OCI-LY7 (cell line): ENCODE measurements around the gene ZNF669. TPM values are rescaled to one million over a fixed set of nuclear protein-coding genes. Genes with fewer than 3 reads are reported as not detected.

ENCODE experiments used
- BruUV-seq: library from RNA; stranded (reverse); fragments of 400-500 nt; replicated peaks from 2 replicates; lab custom pipeline; 2021; lab: Mats Ljungman, UMichigan
- CTCF ChIA-PET: fragments of 300-600 bp; sonication (Branson Sonifier 250); formaldehyde crosslinking; loops from one replicate; lab custom pipeline; 2022; ENCODE audit warnings: antibody characterized with exemption; ENCODE audit not compliant: unreplicated experiment; lab: Charles Lee
- POLR2A ChIA-PET: fragments of 300-600 bp; sonication (Branson Sonifier 250); formaldehyde crosslinking; loops from one replicate; lab custom pipeline; 2022; ENCODE audit warnings: antibody characterized with exemption; lab: Charles Lee
- DNase-seq: peaks from one replicate; pipeline ENCODE4 v3.0.0-alpha.2; 2015; ENCODE audit warnings: low spot score
- H2AFZ ChIP-seq: fragments of 200-600 bp; sonication (generic), shearing (Covaris generic); 2 replicates; pipeline ENCODE4 v1.6.1; 2014; ENCODE audit warnings: mild to moderate bottlenecking, antibody characterized with exemption, low read length, moderate library complexity
- H3K27ac ChIP-seq: fragments of 200-600 bp; sonication (generic); 2 replicates; pipeline ENCODE4 v1.5.1; 2014; ENCODE audit warnings: mixed run types, low read depth, mild to moderate bottlenecking, moderate library complexity, low read length, inconsistent platforms; ENCODE audit not compliant: poor library complexity, severe bottlenecking
- H3K36me3 ChIP-seq: fragments of 200-600 bp; sonication (generic); 2 replicates; pipeline ENCODE4 v1.6.1; 2014; ENCODE audit warnings: mild to moderate bottlenecking, antibody characterized with exemption, low read length, moderate library complexity, mixed read lengths; ENCODE audit not compliant: insufficient read depth
- H3K4me1 ChIP-seq: fragments of 200-600 bp; sonication (generic); 2 replicates; pipeline ENCODE4 v1.5.1; 2014; ENCODE audit warnings: mild to moderate bottlenecking, low read length; ENCODE audit not compliant: insufficient read depth, poor library complexity, severe bottlenecking
- H3K4me2 ChIP-seq: fragments of 200-600 bp; sonication (generic); 2 replicates; pipeline ENCODE4 v1.6.1; 2014; ENCODE audit warnings: mild to moderate bottlenecking, low read length
- H3K4me3 ChIP-seq: fragments of 200-600 bp; sonication (generic); 2 replicates; pipeline ENCODE4 v1.5.1; 2014; ENCODE audit warnings: mild to moderate bottlenecking, low read depth, low read length; ENCODE audit not compliant: poor library complexity, severe bottlenecking
- H3K79me2 ChIP-seq: fragments of 200-600 bp; sonication (generic); 2 replicates; pipeline ENCODE4 v1.6.1; 2016; ENCODE audit warnings: low read depth, mild to moderate bottlenecking, low read length, moderate library complexity, mixed read lengths; ENCODE audit not compliant: insufficient read depth
- H3K9me2 ChIP-seq: fragments of 200-600 bp; sonication (generic); 2 replicates; pipeline ENCODE4 v1.6.1; 2016; ENCODE audit warnings: mild to moderate bottlenecking, low read length, mixed read lengths; ENCODE audit not compliant: insufficient read depth
- H3K9me3 ChIP-seq: fragments of 200-600 bp; sonication (generic); 2 replicates; pipeline ENCODE4 v1.6.1; 2014; ENCODE audit warnings: mild to moderate bottlenecking, mixed run types, low read length, mixed read lengths
- H4K20me1 ChIP-seq: fragments of 200-600 bp; sonication (generic); 2 replicates; pipeline ENCODE4 v1.6.1; 2014; ENCODE audit warnings: mild to moderate bottlenecking, antibody characterized with exemption, low read length, moderate library complexity, mixed read lengths; ENCODE audit not compliant: insufficient read depth
- EZH2phosphoT487 ChIP-seq: fragments of 200-600 bp; sonication (generic); IDR thresholded peaks from 2 replicates; pipeline ENCODE4 v1.6.1; 2018; ENCODE audit warnings: low read depth, borderline replicate concordance, mild to moderate bottlenecking, mixed run types, antibody characterized with exemption, low read length, moderate library complexity, mixed read lengths
- intact Hi-C: fragments of 100-400 bp; cut with micrococcal nuclease; formaldehyde crosslinking; loops from one replicate; pipeline ENCODE4 v1.10.0; 2022; ENCODE audit not compliant: unreplicated experiment
- total RNA-seq, 2 experiments: library from RNA; depleted of rRNA in 1 of 2; stranded (reverse); fragments of >200 nt in 1 of 2; shearing (Covaris generic) in 1 of 2; gene quantifications; 2 replicates each; pipeline ENCODE4 v1.2.3, GENCODE V29; 2014 to 2022
- TF ChIP-seq, protein P1 (sequence below): fragments of 200-600 bp; sonication (generic); conservative IDR thresholded peaks from 2 replicates; pipeline ENCODE4 v1.5.1; 2014; ENCODE audit warnings: mild to moderate bottlenecking, antibody characterized with exemption, low read length, moderate library complexity, mixed read lengths

ZNF669 gene
- total RNA-seq, 2 experiments from 2014 or later = 13.6 to 16.9 TPM

DNA sequence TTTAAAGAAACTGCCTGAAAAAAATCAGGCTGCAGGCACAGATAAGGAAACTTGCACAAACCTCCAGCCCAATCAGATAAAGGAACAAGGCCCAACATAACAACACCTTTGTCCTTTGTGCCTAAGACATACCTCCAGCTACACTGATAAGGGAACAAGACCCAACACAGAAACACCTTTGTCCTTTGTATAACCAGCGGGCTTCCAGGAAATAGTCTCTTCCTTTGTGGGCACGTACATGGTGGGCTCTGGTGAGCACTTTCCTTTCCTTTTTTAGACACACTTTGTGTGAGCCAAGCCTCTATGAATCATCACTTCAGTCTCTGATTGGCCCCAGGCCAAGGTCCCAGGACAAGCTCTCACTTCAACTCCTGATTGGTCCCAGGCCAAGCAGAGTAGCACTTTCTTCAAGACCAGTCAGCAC, 49.2 kb downstream of the ZNF669 start:
- H3K79me2 ChIP-seq = peaks cover 44% of the 10 kb centered on the region
- H3K36me3 ChIP-seq = 0 out of 2 replicates have a peak, but pooled peaks cover 3% of the 10 kb centered on the region
- no peaks in the 10 kb centered on the region for H3K4me1 ChIP-seq
- ChIA-PET POLR2A (no interaction called here), CTCF (no interaction called here)
- BruUV-seq = no TSS peak
- intact Hi-C loops = no loop called here
- no peaks in the 10 kb centered on the region for H4K20me1 ChIP-seq
- no peak for DNase-seq
- H3K9me3 ChIP-seq = peaks cover 70% of the 10 kb centered on the region
- no peak overlapping the region for H3K27ac ChIP-seq
- no peaks in the 10 kb centered on the region for H3K9me2 ChIP-seq
- H2AFZ ChIP-seq = no peak overlapping the region
- no peak overlapping the region for H3K4me3 ChIP-seq
- TF ChIP-seq EZH2phosphoT487 = no peak
- TF ChIP-seq, protein P1, sequence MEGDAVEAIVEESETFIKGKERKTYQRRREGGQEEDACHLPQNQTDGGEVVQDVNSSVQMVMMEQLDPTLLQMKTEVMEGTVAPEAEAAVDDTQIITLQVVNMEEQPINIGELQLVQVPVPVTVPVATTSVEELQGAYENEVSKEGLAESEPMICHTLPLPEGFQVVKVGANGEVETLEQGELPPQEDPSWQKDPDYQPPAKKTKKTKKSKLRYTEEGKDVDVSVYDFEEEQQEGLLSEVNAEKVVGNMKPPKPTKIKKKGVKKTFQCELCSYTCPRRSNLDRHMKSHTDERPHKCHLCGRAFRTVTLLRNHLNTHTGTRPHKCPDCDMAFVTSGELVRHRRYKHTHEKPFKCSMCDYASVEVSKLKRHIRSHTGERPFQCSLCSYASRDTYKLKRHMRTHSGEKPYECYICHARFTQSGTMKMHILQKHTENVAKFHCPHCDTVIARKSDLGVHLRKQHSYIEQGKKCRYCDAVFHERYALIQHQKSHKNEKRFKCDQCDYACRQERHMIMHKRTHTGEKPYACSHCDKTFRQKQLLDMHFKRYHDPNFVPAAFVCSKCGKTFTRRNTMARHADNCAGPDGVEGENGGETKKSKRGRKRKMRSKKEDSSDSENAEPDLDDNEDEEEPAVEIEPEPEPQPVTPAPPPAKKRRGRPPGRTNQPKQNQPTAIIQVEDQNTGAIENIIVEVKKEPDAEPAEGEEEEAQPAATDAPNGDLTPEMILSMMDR = no peak
- H3K4me2 ChIP-seq = no peak overlapping the region

Other genes with a start within 250 kb of the ZNF669 start
- 36.4 and 38.5 TPM in 2 replicates for gene AHCTF1, start 172.4 kb downstream of the ZNF669 start, total RNA-seq (2014; rRNA removed; shearing (Covaris generic))
- gene AHCTF1, start 172.4 kb downstream of the ZNF669 start, total RNA-seq (2022) = 55.8 and 57.7 TPM in 2 replicates
- gene ZNF695, start 96.3 kb downstream of the ZNF669 start, total RNA-seq (2014; rRNA removed; shearing (Covaris generic)) = 9.8 and 15.0 TPM in 2 replicates
- 13.7 and 14.2 TPM in 2 replicates for gene ZNF695, start 96.3 kb downstream of the ZNF669 start, total RNA-seq (2022)
- 5.5 and 5.8 TPM in 2 replicates for gene ZNF670, start 25.5 kb downstream of the ZNF669 start, total RNA-seq (2014; rRNA removed; shearing (Covaris generic))
- 8.0 and 8.6 TPM in 2 replicates for gene ZNF670, start 25.5 kb downstream of the ZNF669 start, total RNA-seq (2022)
- gene ZNF124, start 67.7 kb upstream of the ZNF669 start, total RNA-seq (2014; rRNA removed; shearing (Covaris generic)) = 24.7 and 29.0 TPM in 2 replicates
- 32.9 and 33.3 TPM in 2 replicates for gene ZNF124, start 67.7 kb upstream of the ZNF669 start, total RNA-seq (2022)
- gene VN1R5, start 151.7 kb upstream of the ZNF669 start, total RNA-seq (2014; rRNA removed; shearing (Covaris generic)) = not detected in 2 replicates
- gene VN1R5, start 151.7 kb upstream of the ZNF669 start, total RNA-seq (2022) = not detected in 2 replicates
- gene ZNF496, start 227.5 kb upstream of the ZNF669 start, total RNA-seq (2014; rRNA removed; shearing (Covaris generic)) = 29.2 and 36.4 TPM in 2 replicates
- gene ZNF496, start 227.5 kb upstream of the ZNF669 start, total RNA-seq (2022) = 21.7 and 26.9 TPM in 2 replicates